ENCODE data around the gene RUNX3. TPM values are rescaled to one million over a fixed set of nuclear protein-coding genes. Genes with fewer than 3 reads are reported as not detected.
"Not testable (repeated sequence)": the region's sequence is repeated elsewhere in the genome, so short reads cannot be mapped to it uniquely, and the experiment has no call there.

RUNX3 gene
- total RNA-seq, 2 experiments from 2014 or later = 180 to 183 TPM

DNA sequence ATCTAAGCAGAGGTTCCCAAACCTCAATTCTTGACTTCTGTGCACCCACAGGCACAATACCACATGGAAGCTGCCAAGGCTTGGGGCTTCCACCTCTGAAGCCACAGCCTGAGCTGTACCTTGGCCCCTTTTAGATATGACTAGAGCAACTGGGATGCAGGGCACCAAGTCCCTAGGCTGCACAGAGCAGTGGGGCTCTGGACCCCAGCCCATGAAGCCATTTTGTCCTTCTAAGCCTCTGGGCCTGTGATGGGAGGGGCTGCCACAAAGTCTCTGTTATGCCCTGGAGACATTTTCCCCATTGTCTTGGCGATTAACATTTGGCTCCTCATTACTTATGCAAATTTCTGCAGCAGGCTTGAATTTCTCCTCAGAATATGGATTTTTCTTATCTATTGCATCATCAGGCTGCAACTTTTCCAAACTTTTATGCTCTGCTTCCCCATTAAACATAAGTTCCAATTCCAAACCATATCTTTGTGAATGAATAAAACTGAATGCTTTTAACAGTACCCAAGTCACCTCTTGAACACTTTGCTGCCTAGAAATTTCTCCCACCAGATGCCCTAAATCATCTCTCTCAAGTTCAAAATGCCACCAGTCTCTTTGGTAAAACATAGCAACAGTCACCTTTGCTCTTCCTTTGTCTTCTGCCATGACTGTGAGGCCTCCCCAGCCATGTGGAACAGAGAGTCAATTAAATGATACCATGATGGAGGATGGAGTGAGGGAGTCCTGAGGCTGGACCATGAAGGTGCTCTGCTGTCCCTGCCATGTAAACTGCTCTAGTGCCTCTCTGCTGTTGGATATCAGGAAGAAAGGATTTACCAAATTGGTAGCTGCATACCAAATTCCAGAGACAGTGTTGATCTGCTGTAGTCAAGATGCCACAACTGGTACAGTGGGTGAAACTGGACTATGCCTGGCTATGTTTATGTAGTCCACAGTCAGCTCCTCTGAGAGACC, 37.6 kb downstream of the RUNX3 start:
- Mint-ChIP-seq H3K27me3 (peaks cover 1% of the 10 kb centered on the region), H3K4me1 (ENCODE audit: low read depth) (no peaks in the 10 kb centered on the region), H3K9me3 (peaks cover 13% of the 10 kb centered on the region), H3K36me3 (ENCODE audit: low read depth) (peaks cover 12% of the 10 kb centered on the region), H3K4me3 (no peak overlapping the region), H3K27ac (no peak overlapping the region)
- DNase-seq = no peak
- TF ChIP-seq, protein P1, sequence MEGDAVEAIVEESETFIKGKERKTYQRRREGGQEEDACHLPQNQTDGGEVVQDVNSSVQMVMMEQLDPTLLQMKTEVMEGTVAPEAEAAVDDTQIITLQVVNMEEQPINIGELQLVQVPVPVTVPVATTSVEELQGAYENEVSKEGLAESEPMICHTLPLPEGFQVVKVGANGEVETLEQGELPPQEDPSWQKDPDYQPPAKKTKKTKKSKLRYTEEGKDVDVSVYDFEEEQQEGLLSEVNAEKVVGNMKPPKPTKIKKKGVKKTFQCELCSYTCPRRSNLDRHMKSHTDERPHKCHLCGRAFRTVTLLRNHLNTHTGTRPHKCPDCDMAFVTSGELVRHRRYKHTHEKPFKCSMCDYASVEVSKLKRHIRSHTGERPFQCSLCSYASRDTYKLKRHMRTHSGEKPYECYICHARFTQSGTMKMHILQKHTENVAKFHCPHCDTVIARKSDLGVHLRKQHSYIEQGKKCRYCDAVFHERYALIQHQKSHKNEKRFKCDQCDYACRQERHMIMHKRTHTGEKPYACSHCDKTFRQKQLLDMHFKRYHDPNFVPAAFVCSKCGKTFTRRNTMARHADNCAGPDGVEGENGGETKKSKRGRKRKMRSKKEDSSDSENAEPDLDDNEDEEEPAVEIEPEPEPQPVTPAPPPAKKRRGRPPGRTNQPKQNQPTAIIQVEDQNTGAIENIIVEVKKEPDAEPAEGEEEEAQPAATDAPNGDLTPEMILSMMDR (IDR thresholded peaks at IDR 0.05) = no peak
- CTCF ChIA-PET = no interaction called here
- ATAC-seq = no peak
- intact Hi-C loops (cut with micrococcal nuclease) = loop anchor here (10.0 kb wide), 1 partner anchor 48 kb away; no protein-coding TSS in a partner anchor
- POLR2A ChIA-PET = no interaction called here

DNA sequence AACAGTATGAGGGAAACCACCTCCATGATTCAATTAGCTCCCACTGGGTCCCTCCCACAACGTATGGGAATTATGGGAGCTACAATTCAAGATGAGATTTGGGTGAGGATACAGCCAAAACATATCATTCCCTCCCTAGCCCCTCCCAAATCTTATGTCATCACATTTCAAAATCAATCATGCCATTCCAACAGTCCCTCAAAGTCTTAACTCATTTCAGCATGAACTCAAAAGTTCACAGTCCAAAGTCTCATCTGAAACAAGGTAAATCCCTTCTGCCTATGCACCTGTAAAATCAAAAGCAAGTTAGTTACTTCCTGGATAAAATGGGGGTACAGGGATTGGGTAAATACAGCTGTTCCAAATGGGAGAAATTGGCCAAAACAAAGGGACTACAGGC, 38.7 kb downstream of the RUNX3 start:
- POLR2A ChIA-PET; DNase-seq; H3K4me3 Mint-ChIP-seq; H3K27me3 Mint-ChIP-seq; ATAC-seq; CTCF ChIA-PET; H3K27ac Mint-ChIP-seq; H3K4me1 Mint-ChIP-seq (ENCODE audit: low read depth): not testable (repeated sequence)
- Mint-ChIP-seq H3K9me3 (peaks cover 13% of the 10 kb centered on the region), H3K36me3 (ENCODE audit: low read depth) (peaks cover 12% of the 10 kb centered on the region)
- intact Hi-C loops (cut with micrococcal nuclease) = loop anchor here (10.0 kb wide), 1 partner anchor 47 kb away; no protein-coding TSS in a partner anchor

DNA sequence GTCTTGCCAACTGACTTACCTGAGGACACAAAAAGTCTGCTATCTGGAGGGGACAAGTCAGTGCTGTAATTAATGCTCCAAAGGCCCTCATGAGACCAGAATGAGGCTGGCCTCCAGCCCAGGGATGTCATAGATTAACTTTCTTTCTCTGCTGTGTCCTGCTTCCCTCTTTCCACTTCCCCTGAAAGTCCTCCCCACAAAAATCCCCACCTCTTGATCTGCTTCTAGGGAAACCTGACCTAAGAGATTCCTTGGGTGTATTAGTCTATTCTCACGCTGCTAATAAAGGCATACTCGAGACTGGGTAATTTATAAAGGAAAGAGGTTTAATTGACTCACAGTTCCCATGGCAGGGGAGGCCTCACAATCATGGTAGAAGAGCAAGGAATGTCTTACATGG, 39.2 kb downstream of the RUNX3 start:
- TF ChIP-seq, protein P1 (IDR thresholded peaks at IDR 0.05) = no peak
- Mint-ChIP-seq H3K4me1 (ENCODE audit: low read depth) (no peaks in the 10 kb centered on the region), H3K4me3 (no peak overlapping the region), H3K27me3 (peaks cover 1% of the 10 kb centered on the region), H3K9me3 (peaks cover 13% of the 10 kb centered on the region), H3K36me3 (ENCODE audit: low read depth) (peaks cover 12% of the 10 kb centered on the region), H3K27ac (no peak overlapping the region)
- intact Hi-C loops (cut with micrococcal nuclease) = loop anchor here (10.0 kb wide), 1 partner anchor 46 kb away; no protein-coding TSS in a partner anchor
- ChIA-PET CTCF (no interaction called here), POLR2A (no interaction called here)
- no peak for DNase-seq
- no peak for ATAC-seq

DNA sequence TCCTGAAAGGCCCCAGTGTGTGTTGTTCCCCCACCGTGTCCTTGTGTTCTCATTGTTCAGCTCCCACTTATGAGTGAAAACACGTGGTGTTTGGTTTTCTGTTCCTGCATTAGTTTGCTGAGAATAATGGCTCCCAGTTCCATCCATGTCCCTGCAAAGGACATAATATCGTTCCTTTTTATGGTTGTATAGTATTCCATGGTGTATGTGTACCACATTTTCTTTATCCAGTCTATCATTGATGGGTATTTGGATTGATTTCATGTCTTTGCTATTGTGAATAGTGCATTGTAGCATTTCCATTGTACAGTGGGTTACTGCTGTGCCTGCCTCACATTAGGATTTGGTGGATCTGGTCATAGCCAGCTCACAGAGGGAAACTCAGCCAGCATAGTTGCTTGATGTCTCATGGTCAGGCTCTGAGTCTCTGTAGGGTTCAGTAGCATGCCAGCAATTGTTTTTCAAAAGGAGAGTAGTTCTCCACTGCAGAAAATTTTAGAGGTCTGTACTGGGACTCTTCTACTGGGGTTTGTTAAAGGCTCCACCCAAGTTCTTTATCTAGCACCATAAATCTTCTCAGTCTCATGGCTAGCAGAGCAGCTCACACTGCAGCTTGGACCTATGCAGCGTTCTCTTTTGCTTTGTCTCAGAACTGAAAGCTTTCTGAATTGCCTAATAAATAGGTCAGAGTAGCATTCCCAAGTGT, 41.0 kb downstream of the RUNX3 start:
- Mint-ChIP-seq H3K27me3 (peaks cover 7% of the 10 kb centered on the region), H3K4me1 (ENCODE audit: low read depth) (no peaks in the 10 kb centered on the region), H3K36me3 (ENCODE audit: low read depth) (peaks cover 12% of the 10 kb centered on the region), H3K9me3 (peaks cover 19% of the 10 kb centered on the region), H3K4me3 (no peak overlapping the region), H3K27ac (no peak overlapping the region)
- DNase-seq (no peak), ATAC-seq (no peak)
- POLR2A ChIA-PET = no interaction called here
- intact Hi-C loops (cut with micrococcal nuclease) = no loop called here
- TF ChIP-seq, protein P1 (IDR thresholded peaks at IDR 0.05) = no peak
- CTCF ChIA-PET = no interaction called here

DNA sequence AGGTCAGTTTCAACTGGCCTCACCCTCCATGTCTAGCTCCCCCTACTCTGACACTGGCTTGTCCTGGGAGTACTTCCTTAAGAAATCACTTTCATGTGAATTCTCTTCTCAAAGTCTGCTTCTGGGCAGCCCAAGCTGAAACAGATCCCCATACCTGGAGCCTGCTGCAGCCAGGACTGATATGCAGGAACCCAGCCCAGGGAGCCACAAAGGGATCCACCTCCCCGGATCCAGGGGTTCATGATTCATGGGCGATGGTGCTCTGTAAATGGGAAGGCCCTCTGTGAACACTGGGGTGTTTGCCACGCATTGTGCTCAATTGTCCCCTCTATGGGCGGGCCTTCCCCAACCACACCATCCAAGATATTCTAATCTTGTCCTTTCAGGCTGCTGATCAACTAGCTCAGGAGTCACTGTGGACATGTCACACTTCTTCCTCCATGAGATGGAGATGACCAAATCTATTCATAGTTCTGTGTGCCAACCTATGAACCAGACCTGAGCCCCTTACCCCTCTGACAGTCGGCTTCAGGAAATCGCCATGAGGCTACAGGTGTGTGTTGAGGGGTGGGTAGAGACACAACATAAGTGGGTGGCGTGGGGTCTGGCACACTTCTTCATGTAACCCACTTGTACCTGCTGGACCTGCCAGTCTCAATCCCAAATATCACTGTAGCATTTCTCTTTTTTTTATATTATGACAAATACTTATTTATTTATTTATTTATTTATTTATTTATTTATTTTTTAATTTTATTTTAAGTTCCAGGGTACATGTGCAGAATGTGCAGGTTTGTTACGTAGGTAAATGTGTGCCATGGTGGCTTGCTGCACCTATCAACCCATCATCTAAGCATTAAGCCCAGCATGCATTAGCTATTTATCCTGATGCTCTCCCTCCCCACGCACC, 41.8 kb downstream of the RUNX3 start:
- CTCF ChIA-PET = no interaction called here
- H3K4me3 Mint-ChIP-seq = no peak overlapping the region

More for the DNA sequence above, 41.8 kb downstream of the RUNX3 start:
- Mint-ChIP-seq H3K4me1 (ENCODE audit: low read depth) (no peaks in the 10 kb centered on the region), H3K36me3 (ENCODE audit: low read depth) (peaks cover 12% of the 10 kb centered on the region), H3K27me3 (peaks cover 7% of the 10 kb centered on the region), H3K27ac (no peak overlapping the region), H3K9me3 (peaks cover 25% of the 10 kb centered on the region)
- POLR2A ChIA-PET = no interaction called here
- ATAC-seq (no peak), DNase-seq (no peak)
- intact Hi-C loops (cut with micrococcal nuclease) = no loop called here
- TF ChIP-seq, protein P1 (IDR thresholded peaks at IDR 0.05) = no peak
